ENCODE results near the gene LDLRAD4. TPM values are rescaled to one million over a fixed set of nuclear protein-coding genes. Genes with fewer than 3 reads are reported as not detected.
A peak's percentile ranks its signal among the peaks of the same experiment; 100 is the strongest.

The LDLRAD4 gene
- total RNA-seq, 6 donors from 2014 or later: 19.5 to 26.6 (median 24.4) TPM

GRCh38 chr18:13388586-13389490, 170.3 kb downstream of the LDLRAD4 start:
- H3K27ac ChIP-seq: peak overlapping the region in 1 of 4 donors; percentile 37

GRCh38 chr18:13389491-13390131, 171.1 kb downstream of the LDLRAD4 start:
- H3K4me3 ChIP-seq: no peak overlapping the region
- 76 to 79% methylated on average over 6 of the region's 6 CpGs for WGBS, 2 donors
- no peaks in the 10 kb centered on the region for H3K9me3 ChIP-seq
- DNase-seq (peak in 1 of 2 donors; percentile 11), ATAC-seq (ENCODE audit: low FRiP score in 2 of 2) (peak; percentile 11 to 31)
- H3K4me1 ChIP-seq: peaks cover 0 to 3% (median 0%) of the 10 kb centered on the region in 4 donors
- no peaks in the 10 kb centered on the region for H3K36me3 ChIP-seq
- no peaks in the 10 kb centered on the region for H3K27me3 ChIP-seq
- H3K27ac ChIP-seq: no peak overlapping the region
- no peak for TF ChIP-seq CTCF (IDR thresholded peaks at IDR 0.05)
- TF ChIP-seq POLR2A (IDR thresholded peaks at IDR 0.05): no peak
- no peak for TF ChIP-seq EP300 (IDR thresholded peaks at IDR 0.05)
- no peak for TF ChIP-seq POLR2AphosphoS5 (IDR thresholded peaks at IDR 0.05)

More at GRCh38 chr18:13388586-13389490, 170.3 kb downstream of the LDLRAD4 start:
- Histone ChIP-seq H3K4me3 (no peak overlapping the region), H3K9me3 (no peaks in the 10 kb centered on the region), H3K27me3 (no peaks in the 10 kb centered on the region), H3K36me3 (no peaks in the 10 kb centered on the region), H3K4me1 (peaks cover 0 to 3% (median 0%) of the 10 kb centered on the region in 4 donors)
- ATAC-seq (ENCODE audit: low FRiP score in 2 of 2) (peak; percentile 9 to 20), DNase-seq (peak; percentile 14 to 66)
- TF ChIP-seq EP300 (IDR thresholded peaks at IDR 0.05) (no peak), POLR2A (IDR thresholded peaks at IDR 0.05) (no peak), POLR2AphosphoS5 (IDR thresholded peaks at IDR 0.05) (no peak), CTCF (IDR thresholded peaks at IDR 0.05) (no peak)
- WGBS, 2 donors: 85 to 92% methylated on average over 20 to 25 of the region's 25 CpGs

- ATAC-seq (ENCODE audit: low FRiP score in 2 of 2) (peak in 1 of 2 donors; percentile 7), DNase-seq (peak in 1 of 2 donors; percentile 71)
- TF ChIP-seq POLR2A (IDR thresholded peaks at IDR 0.05): no peak
- TF ChIP-seq POLR2AphosphoS5 (IDR thresholded peaks at IDR 0.05): no peak
- H3K4me3 ChIP-seq: no peak overlapping the region
- H3K36me3 ChIP-seq: no peaks in the 10 kb centered on the region
- no peaks in the 10 kb centered on the region for H3K9me3 ChIP-seq
- H3K27me3 ChIP-seq: no peaks in the 10 kb centered on the region
- H3K4me1 ChIP-seq: peaks cover 0 to 6% (median 0%) of the 10 kb centered on the region in 4 donors
- no peak overlapping the region for H3K27ac ChIP-seq
- 95 to 97% methylated on average over 9 to 11 of the region's 12 CpGs for WGBS, 2 donors
Measured at GRCh38 chr18:13390196-13390595, 171.6 kb downstream of the LDLRAD4 start.

- Histone ChIP-seq H3K4me1 (peaks cover 0 to 6% (median 0%) of the 10 kb centered on the region in 4 donors), H3K9me3 (no peaks in the 10 kb centered on the region), H3K36me3 (no peaks in the 10 kb centered on the region), H3K4me3 (no peak overlapping the region), H3K27ac (no peak overlapping the region), H3K27me3 (no peaks in the 10 kb centered on the region)
- 98 to 100% methylated on average over 4 of the region's 4 CpGs for WGBS, 2 donors
- DNase-seq (no peak), ATAC-seq (ENCODE audit: low FRiP score in 2 of 2) (no peak)
- TF ChIP-seq EP300 (IDR thresholded peaks at IDR 0.05) (no peak), POLR2A (IDR thresholded peaks at IDR 0.05) (no peak), POLR2AphosphoS5 (IDR thresholded peaks at IDR 0.05) (no peak), CTCF (IDR thresholded peaks at IDR 0.05) (no peak)
Measured at GRCh38 chr18:13390711-13391110, 172.2 kb downstream of the LDLRAD4 start.

Data from upper lobe of left lung (tissue), 6 donors.